GM21360 (cell line): ENCODE results near the gene LRRC8D.

ENCODE experiments used
- ATAC-seq: cut with Tn5 transposase; IDR thresholded peaks from one replicate; pipeline ENCODE4 v1.9.1; 2021; ENCODE audit warnings: mild to moderate bottlenecking, moderate library complexity; ENCODE audit not compliant: unreplicated experiment

LRRC8D gene

DNA sequence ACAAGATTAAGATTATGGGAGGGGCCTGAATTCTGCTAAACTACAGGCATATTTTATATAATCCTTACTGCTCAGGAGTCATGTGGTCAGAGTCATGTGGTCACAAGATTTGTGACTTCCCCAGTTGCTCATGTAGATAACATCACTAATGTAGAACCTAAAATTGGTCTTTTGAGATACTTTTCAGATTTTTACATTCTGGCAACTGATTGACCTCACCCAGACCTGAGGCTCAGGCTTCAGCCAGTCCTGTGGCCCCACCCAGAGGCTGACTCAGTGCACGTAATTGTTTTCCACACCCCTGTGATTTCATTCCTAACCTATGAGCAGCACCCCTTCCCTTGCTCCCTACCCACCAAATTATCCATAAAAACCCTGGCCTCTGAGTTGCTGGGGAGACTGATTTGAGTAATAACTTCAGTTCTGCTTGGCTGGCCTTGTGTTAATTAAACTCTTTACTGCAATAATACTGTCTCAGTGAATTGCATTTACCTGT is 132.3 kb downstream of the LRRC8D start:
- ATAC-seq: no peak

DNA sequence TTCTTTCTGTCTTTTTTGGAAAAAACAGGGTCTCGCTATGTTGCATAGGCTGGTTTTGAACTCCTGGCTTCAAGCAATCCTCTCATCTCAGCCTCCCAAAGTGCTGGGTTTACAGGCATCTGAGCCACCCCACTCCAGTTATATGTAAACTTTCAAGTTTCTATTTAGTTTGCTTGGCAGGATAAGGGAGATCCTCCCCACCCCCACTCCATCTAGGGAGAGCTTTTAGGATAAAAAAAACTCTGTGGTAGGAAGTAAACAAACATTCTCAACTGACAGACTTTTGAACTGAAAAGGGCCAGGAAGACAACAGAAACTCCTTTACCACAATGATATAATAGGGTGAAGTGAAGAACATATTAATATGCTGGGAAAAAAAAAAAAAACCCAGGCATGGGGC is 133.1 kb downstream of the LRRC8D start:
- ATAC-seq: no peak

DNA sequence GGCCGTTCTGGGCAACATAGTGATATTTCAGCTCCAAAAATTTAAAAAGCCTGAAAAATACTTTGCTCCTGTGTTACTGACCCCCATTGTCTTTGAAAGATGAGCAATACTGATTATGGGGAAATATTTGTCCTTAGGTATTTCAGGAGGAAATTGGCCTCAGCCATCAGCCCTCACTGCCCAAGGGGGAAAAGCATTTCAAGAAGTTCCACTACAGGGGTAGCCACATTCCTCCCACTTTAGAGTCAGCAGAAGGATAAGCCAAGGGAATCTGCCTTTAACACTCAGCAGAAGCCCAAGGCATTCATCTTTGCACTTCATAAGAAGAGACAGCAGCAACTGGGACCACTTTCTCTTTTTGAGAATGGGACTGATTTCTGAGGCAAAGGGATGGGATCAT is 133.6 kb downstream of the LRRC8D start:
- ATAC-seq: no peak

DNA sequence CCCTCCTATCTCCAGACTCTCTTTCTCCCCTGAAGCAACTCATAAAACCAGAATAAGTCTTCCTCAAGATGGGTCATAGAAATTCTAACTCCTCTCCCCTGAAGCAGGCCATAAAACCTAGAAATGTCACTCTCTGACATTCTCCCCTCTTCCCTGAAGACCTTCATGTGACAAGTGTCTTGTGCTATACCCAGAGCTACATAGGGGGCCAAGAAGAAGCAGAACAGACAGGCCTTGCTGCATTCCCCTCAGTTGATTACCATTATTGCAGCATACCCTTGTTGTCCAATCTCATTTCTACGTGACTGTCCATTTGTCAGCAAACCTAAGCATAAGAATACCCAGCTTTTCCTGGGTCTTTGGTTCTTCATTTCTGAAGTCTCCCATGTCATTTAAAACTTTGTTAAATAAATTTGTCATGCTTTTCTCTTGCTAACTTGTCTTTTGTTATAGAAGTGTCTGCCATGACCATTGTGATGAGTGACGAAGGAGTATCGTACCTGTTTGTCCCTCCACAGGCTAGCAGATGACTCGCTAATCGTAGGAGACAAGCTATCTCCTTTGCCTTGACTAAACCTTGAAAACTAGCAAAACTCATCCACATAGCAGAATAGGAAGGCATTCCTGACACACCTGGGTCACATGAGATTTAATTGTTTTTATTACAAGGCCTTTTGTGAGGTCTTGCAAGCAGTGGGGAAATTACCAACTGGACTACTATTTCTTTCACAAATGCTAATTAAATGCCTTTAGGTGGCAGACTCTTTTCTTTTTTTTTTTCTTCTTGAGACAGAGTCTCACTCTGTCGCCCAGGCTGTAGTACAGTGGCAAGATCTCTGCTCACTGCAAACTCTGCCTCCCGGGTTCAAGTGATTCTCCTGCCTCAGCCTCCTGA is 134.7 kb downstream of the LRRC8D start:
- ATAC-seq: no peak

DNA sequence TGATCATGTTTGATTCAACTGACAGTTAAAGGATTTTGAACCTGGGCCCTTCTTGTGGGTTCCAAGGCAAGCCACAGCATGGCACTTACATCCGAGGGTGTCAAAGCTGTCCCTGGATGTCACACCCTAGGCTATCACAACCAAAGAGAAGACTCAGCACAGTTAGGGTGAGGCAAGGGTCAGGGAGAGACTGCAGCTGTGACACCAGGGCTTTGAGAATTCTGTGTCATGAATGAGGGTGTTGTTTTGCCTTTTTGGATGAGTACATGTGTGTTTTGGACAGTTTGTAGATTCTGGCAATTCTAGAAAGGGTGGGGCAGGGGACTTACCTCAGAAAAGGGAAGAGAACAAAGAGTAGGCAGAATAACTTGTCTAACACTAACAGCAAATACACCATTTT is 136.3 kb downstream of the LRRC8D start:
- ATAC-seq: no peak

DNA sequence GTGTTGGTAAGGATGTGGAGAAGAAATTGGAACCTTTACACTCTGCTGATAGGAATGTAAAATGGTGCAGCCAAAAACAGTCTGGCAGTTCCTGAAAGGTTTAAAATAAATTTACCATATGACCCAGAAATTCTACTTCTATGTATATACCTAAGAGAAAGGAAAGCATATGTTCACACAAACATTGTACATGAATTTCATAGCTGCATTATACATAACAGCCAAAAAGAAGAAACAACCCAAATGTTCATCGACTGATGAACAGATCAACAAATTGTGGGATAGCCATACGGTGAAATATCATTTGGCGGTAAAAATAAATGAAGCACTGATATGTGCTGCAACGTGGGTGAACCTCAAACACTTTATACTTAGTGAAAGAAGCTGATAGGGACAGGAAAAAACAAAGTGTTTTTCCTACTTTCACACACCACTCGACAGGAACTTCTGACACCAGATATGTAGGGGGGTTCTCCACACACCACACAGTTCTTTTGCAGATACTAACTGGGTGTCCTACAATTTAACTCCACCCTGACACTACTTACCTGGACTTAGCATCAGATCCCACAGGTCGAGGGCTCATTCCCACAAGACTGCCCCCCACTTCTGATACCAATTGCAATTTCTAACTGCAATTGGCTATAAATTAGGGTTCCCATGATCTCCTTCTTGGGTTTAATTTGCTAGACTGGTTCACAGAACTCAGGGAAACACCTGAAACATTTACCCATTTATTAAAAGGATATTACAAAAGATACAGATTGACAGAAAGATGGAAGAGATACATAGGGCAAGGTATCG is 138.2 kb downstream of the LRRC8D start:
- ATAC-seq: no peak

DNA sequence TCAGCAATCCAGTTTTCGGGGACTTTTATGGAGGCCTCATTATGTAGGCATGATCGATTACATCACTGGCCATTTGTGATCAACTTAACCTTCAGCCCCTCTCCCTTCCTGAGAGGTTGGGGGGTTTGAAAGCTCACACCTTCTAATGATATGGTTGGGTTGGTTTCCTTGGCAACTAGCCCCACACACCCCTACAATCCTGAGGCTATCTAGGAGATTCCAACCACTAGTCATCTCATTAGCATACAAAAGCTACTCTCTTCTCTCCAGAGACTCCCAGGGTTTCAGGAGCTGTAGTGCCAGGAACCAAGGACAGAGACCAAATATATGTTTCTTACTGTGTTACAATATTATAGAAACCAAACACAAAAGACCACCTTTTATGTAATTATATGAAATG is 138.9 kb downstream of the LRRC8D start:
- ATAC-seq: no peak

DNA sequence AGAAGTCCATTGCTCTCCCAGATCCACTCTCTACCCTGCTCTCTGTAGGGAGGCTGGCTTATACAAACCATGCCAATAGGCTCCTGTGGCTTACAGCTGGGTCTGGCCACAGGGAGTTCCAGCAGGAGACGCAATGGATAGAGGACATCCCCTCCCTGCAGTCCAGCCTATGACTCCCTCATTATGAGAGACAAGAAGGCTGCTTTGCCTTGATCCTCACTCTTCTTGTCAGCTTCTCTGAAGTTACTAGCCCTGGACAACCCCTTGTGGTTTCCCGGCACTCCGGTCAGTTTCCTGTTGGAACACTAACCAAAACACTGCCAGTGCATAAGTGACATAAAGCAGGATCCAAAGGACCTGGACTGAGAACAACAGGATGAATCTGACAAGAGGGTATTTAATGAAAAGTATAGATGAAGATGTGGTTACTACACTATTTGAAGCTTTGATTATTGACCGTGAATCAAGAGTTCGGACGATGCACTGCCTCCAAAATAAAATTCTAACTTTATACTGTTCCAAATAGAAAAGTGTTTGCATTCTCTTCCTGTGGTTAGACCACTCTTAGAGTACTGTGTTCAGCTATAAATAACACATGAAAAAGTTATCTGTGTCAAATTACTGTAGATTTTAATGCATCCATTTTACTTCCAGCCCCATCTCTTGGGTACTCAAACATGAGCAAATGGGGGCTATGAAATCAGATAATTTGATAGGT is 141.4 kb downstream of the LRRC8D start:
- ATAC-seq: no peak

DNA sequence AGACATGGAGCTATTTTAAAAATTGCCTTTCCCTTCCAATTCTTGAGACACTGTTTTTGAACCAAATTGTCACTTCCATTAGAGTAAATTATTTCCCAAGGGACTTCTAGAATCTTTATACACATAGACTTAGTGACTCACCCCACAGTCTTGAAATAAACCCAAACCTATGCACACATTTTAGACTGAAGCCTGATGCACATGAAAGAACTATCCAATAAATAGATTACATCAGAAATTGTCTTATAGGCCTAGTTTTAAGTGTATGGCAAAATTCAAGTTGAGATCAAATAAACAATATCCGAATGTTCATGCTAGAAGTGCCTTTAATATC is 141.9 kb downstream of the LRRC8D start:
- no peak for ATAC-seq

DNA sequence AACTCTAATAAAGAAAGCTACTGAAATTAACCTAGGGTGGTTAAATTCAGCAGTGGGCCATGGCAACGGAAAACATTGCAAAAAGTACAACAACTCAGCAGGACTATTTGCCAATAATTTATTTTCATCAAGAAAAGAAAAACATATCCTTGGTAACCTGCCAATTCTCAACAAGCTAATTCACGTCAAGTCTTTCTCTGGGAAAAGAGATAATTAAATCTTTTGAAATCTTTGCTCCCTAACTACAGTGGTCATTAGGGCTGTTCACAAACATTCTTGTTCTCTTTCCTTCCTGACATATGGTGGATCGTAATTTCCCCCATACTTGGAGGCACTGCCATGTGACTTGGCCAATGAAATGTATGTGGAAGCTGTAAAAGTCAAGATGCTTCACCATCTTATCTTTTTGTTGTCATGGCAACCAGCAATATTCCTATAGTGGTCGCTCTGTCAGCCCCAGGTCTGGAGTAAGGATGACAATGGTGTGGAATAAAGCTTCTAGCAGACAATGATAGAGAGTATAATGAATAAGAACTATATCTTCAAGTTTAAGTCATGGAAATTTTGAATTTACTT is 144.4 kb downstream of the LRRC8D start:
- no peak for ATAC-seq

DNA sequence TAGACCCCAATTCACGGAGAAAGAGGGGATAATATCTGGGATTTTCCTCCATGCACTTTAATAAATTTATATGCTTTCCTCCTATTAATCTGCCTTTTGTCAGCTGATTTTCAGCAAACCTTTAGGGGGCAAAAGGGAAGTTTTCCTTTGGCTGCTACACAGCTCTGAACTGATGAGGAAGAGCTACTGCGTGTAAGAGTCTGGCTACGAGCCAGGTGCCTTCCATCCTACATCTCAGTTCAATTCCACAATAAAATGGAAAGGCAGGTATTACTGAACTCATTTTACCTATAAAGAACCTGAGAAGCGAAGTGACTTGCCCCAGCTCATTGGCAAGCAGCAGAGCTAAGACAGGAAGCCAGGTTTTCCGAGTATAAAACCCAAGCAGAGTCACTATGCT is 145.8 kb downstream of the LRRC8D start:
- no peak for ATAC-seq

DNA sequence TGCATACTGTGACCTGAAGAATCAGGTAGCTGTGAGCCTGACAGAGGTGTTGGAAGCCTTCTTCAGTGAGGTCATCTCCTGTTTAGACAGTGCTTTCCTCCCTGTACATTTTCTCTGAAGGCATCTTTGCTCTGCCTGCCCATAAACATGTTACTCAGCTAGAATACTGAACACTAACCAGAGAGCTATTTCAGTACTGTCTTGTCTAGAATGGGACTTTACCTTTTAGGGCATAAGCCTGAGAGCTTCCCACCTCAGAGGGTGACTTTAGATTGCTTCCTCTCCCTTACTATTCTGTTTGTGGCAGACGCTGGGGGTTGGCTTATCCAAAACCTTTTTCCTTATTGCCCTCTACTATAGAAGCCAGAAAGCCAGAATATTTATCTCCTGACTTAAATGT is 150.8 kb downstream of the LRRC8D start:
- peak; percentile 73 for ATAC-seq

DNA sequence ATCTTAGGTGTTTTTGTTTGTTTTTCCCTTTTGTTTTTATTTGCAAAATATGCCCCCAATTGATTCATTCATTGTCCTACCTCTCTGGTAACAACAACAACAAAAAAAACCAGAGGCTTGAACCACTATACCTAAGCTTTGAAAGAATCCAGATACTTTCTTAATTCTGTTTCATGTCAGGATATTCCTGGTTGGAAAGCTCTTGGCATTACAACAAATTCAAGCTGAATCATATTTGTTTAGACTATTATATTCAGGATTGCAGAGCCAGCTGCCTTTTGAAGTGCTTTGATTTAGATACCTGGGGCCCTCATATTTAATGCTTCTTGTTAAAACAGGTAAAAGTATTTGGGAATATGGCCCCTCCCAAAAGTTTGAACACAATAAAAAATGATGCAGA is 151.2 kb downstream of the LRRC8D start:
- ATAC-seq: no peak

DNA sequence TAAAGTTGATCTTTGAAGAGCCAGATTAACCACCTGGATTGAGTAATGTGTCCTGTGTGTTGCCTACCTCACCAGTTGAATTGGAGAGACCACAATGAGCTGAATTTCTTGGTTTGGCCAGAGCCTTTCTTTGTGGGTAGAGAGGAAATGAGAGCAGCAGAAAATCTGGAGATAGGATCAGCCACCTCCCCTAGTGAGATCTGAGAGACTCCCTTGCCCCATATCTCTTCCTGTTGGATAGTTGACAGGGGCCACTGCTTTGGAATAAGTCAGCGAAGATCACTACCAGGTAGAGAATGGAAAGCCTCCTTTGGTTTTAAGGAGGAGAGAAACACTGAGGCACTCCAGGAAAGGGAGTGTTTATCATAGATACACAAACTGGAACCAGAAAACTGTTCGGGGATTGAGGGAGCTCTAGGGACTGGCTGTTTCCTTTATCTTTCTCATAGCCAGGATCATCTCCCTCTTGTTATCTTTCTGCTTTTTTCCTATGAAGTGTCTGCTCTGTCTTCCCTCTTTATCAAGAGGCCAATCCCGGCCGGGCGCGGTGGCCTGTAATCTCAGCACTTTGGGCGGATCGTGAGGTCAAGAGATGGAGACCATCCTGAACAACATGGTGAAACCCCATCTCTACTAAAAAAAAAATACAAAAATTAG is 152.8 kb downstream of the LRRC8D start:
- no peak for ATAC-seq

DNA sequence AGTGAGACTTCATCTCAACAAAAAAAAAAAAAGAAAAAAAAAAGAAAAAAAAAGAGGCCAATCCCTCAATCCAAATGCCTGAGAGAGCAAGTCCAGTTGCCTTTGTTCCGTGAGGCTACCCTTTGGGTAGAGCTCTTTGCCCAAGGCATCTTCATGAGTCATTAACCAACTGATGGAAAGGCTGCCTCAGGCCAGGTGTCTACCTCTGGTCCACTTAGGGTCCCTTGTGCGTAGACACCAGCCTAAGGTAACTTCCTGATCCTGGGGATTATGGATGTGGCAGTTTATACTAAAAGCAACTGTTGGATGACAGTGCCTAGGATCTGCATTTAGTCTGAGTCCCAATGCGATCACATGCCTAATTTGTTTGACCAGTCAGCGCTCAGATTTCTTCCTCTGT is 153.4 kb downstream of the LRRC8D start:
- ATAC-seq: no peak

DNA sequence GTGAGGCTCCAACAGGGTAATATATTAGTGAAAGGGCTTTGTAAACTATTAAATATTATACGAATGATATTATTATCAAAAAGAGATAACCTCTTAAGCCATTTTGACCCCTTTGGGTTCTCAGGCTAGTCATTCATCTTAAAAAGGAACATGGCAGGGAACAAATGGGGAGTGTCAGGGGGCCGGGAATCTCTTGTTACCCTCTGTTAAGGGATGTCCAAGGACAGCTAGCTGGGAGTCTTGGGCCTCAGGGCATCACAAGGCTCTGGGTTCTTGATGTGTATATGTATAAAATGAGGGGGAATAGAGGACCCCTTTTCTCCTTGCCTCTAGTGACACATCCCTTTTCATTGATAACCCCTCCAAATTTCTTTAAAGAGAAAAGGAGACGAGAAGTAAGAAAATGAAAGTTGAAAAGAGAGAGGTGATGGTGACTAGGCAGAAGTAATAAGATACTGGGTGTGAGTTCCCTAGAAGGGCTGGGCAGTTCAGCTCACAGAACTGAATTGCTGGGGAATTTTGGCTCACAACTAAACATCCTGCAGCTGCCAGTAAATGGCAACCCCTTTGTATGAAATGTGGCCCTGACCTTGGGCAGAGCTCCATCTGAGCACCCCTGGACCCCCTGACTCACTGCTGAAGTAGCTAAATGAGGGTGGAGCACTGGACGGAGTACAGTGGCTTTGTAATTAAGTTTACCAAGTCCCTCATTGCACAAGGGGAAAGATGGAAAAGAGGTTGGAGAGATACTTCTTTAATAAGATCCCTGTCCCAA is 154.1 kb downstream of the LRRC8D start:
- no peak for ATAC-seq

DNA sequence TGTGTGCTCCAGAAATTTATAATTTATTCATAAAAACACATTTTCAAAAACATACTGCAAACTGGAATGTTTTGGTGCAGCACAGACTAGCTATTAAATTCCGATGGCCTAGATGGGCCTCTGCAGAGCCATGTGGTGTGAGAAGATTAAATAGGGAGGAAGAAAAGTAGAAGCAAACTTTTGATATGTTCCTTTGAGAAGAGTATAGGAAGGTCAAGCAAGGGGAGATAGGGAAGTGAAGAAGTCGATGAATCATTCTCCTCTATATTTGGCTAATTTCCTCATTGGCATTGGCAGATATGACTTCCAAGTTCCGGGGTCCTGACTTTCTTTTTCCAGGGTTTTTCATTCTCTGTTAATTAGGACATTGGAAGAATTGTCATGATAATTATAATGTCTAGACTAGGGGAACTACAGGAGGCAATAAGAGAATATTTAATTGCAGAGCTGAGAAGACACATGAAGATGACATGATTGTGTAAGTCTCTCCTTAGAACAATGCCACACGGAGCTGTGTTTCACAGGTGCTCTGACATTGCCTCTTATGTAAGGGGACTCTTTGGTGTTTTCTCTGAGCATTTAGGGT is 154.8 kb downstream of the LRRC8D start:
- ATAC-seq: no peak

DNA sequence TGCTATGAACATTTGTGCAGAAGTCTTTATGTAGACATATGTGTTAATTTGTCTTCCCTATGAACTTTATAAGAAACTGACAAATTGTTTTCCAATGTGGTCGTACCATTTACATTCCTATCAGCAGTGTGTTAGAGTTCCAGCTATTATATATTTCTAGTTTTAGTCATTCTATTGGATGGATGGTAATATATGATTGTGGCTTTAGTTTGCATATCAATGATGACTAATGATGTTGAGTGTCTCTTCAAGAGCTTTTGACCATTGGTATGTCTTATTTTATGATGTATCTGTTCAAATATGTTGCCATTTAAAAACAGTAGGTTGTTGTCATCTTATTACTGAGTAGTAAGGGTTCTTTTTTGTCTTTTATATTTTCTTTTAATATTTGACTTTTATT is 157.9 kb downstream of the LRRC8D start:
- ATAC-seq: no peak

DNA sequence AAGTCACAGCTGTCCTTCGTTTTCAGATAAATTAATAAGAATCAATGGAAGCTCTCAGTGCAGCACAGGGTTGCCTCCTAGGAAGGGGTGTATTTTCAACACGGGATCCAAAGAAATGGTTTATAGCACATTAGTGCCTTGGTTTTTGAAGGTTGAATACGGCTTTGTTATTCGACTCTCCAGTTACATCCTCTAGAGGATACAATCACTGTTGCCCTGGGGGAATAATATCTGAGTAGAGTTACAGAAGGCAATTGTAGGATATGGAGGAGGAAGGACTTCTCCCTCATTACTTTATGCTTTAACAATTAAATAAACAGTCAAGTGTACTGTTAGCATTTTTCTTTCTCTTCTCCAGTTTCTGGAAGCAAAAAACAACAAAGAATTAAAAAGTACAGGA is 159.8 kb downstream of the LRRC8D start:
- no peak for ATAC-seq
